SK-N-SH treated with all-trans-retinoic acid at 6 μM for 48 hours (cell line): ENCODE measurements around the gene GABRE.

Experiments
- ATAC-seq: fragments of 200-7000 bp; cut with Tn5 transposase; 3 replicates; pipeline ENCODE4 v1.9.1; 2020; ENCODE audit warnings: mild to moderate bottlenecking, moderate library complexity
- BACH2 ChIP-seq: fragments of 250-450 bp; sonication (Bioruptor Pico); IDR thresholded peaks from 2 replicates; pipeline ENCODE4 v1.9.0; 2021; ENCODE audit warnings: mild to moderate bottlenecking, borderline replicate concordance
- CSDC2 ChIP-seq: fragments of 250-450 bp; sonication (Bioruptor Pico); IDR thresholded peaks from 2 replicates; pipeline ENCODE4 v1.5.0; 2020; ENCODE audit warnings: mild to moderate bottlenecking, moderate library complexity
- ESRRG ChIP-seq: fragments of 250-450 bp; sonication (Bioruptor Pico); IDR thresholded peaks from 2 replicates; pipeline ENCODE4 v1.6.1; 2021; ENCODE audit warnings: mild to moderate bottlenecking
- GLIS3 ChIP-seq: fragments of 250-450 bp; sonication (Bioruptor Pico); IDR thresholded peaks from 2 replicates; pipeline ENCODE4 v1.5.0; 2020; ENCODE audit warnings: mild to moderate bottlenecking, moderate library complexity
- ISL1 ChIP-seq: fragments of 250-450 bp; sonication (Bioruptor Pico); IDR thresholded peaks from 2 replicates; pipeline ENCODE4 v2.1.2; 2022; ENCODE audit warnings: mild to moderate bottlenecking, moderate library complexity
- OSR1 ChIP-seq: fragments of 250-450 bp; sonication (Bioruptor Pico); IDR thresholded peaks from 2 replicates; pipeline ENCODE4 v1.8.0; 2022; ENCODE audit warnings: moderate library complexity, mild to moderate bottlenecking, inconsistent platforms
- PPARA ChIP-seq: fragments of 250-450 bp; sonication (Bioruptor Pico); IDR thresholded peaks from 2 replicates; pipeline ENCODE4 v1.5.0; 2020; ENCODE audit warnings: mild to moderate bottlenecking, borderline replicate concordance
- RARB ChIP-seq: fragments of 250-450 bp; sonication (Bioruptor Pico); IDR thresholded peaks from 2 replicates; pipeline ENCODE4 v1.8.0; 2021; ENCODE audit warnings: mild to moderate bottlenecking, moderate library complexity
- SNAI2 ChIP-seq: fragments of 250-450 bp; sonication (Bioruptor Pico); IDR thresholded peaks from 2 replicates; pipeline ENCODE4 v1.5.0; 2020; ENCODE audit warnings: mild to moderate bottlenecking, moderate library complexity
- TCF4 ChIP-seq: fragments of 250-450 bp; sonication (Bioruptor Pico); IDR thresholded peaks from 2 replicates; pipeline ENCODE4 v1.8.0; 2021; ENCODE audit warnings: mild to moderate bottlenecking, moderate library complexity, borderline replicate concordance
- TOX ChIP-seq: fragments of 250-450 bp; sonication (Bioruptor Pico); IDR thresholded peaks from 2 replicates; pipeline ENCODE4 v1.8.0; 2021; ENCODE audit warnings: mild to moderate bottlenecking, moderate library complexity, borderline replicate concordance
- ZC3H10 ChIP-seq: fragments of 250-450 bp; sonication (Bioruptor Pico); IDR thresholded peaks from 2 replicates; pipeline ENCODE4 v1.5.1; 2021; ENCODE audit warnings: mild to moderate bottlenecking, moderate library complexity
- ZFP3 ChIP-seq: fragments of 250-450 bp; sonication (Bioruptor Pico); IDR thresholded peaks from 2 replicates; pipeline ENCODE4 v1.5.0; 2020; ENCODE audit warnings: mild to moderate bottlenecking, moderate library complexity
- ZFP30 ChIP-seq: fragments of 450-650 bp; formaldehyde crosslinking; IDR thresholded peaks from 2 replicates; pipeline ENCODE4 v1.5.0; 2022; ENCODE audit warnings: mild to moderate bottlenecking, moderate library complexity
- ZNF565 ChIP-seq: fragments of 450-650 bp; formaldehyde crosslinking; conservative IDR thresholded peaks from 2 replicates; pipeline ENCODE4 v1.5.0; 2020; ENCODE audit warnings: low read depth, mild to moderate bottlenecking, moderate library complexity
- ZNF70 ChIP-seq: fragments of 450-650 bp; formaldehyde crosslinking; IDR thresholded peaks from 2 replicates; pipeline ENCODE4 v1.5.0; 2020; ENCODE audit warnings: mild to moderate bottlenecking, moderate library complexity
- ZNF8 ChIP-seq: fragments of 450-650 bp; formaldehyde crosslinking; IDR thresholded peaks from 2 replicates; pipeline ENCODE4 v1.5.0; 2020; ENCODE audit warnings: mild to moderate bottlenecking, moderate library complexity
- TF ChIP-seq, protein P1 (sequence below): fragments of 250-450 bp; sonication (Bioruptor Pico); IDR thresholded peaks from 2 replicates; pipeline ENCODE4 v1.8.0; 2021; ENCODE audit warnings: low read depth, mild to moderate bottlenecking, moderate library complexity, borderline replicate concordance
- TF ChIP-seq, protein P2 (sequence below): fragments of 250-450 bp; sonication (Bioruptor Pico); IDR thresholded peaks from 2 replicates; pipeline ENCODE4 v1.5.1; 2021; ENCODE audit warnings: mild to moderate bottlenecking, moderate library complexity
- TF ChIP-seq, protein P3 (sequence below): fragments of 250-450 bp; sonication (Bioruptor Pico); IDR thresholded peaks from 2 replicates; pipeline ENCODE4 v1.8.0; 2020; ENCODE audit warnings: mild to moderate bottlenecking, moderate library complexity, borderline replicate concordance
- TF ChIP-seq, protein P4 (sequence below): fragments of 250-450 bp; sonication (Bioruptor Pico); IDR thresholded peaks from 2 replicates; pipeline ENCODE4 v1.5.1; 2020; ENCODE audit warnings: low read depth, mild to moderate bottlenecking, moderate library complexity

The GABRE gene

GRCh38 chrX:151966236-151966635 lies 8.2 kb downstream of the GABRE start:
- no peak for ATAC-seq
- no peak for TF ChIP-seq TCF4 (CRISPR knock-in tag)
- no peak for TF ChIP-seq ZNF70 (CRISPR knock-in tag)
- no peak for TF ChIP-seq SNAI2
- no peak for TF ChIP-seq ISL1
- TF ChIP-seq, protein P1, sequence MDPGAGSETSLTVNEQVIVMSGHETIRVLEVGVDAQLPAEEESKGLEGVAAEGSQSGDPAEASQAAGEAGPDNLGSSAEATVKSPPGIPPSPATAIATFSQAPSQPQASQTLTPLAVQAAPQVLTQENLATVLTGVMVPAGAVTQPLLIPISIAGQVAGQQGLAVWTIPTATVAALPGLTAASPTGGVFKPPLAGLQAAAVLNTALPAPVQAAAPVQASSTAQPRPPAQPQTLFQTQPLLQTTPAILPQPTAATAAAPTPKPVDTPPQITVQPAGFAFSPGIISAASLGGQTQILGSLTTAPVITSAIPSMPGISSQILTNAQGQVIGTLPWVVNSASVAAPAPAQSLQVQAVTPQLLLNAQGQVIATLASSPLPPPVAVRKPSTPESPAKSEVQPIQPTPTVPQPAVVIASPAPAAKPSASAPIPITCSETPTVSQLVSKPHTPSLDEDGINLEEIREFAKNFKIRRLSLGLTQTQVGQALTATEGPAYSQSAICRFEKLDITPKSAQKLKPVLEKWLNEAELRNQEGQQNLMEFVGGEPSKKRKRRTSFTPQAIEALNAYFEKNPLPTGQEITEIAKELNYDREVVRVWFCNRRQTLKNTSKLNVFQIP (CRISPR knock-in tag): no peak
- TF ChIP-seq TOX (CRISPR knock-in tag): no peak
- TF ChIP-seq, protein P2, sequence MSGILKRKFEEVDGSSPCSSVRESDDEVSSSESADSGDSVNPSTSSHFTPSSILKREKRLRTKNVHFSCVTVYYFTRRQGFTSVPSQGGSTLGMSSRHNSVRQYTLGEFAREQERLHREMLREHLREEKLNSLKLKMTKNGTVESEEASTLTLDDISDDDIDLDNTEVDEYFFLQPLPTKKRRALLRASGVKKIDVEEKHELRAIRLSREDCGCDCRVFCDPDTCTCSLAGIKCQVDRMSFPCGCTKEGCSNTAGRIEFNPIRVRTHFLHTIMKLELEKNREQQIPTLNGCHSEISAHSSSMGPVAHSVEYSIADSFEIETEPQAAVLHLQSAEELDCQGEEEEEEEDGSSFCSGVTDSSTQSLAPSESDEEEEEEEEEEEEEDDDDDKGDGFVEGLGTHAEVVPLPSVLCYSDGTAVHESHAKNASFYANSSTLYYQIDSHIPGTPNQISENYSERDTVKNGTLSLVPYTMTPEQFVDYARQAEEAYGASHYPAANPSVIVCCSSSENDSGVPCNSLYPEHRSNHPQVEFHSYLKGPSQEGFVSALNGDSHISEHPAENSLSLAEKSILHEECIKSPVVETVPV (CRISPR knock-in tag): no peak
- TF ChIP-seq ZFP3: no peak
- TF ChIP-seq, protein P3, sequence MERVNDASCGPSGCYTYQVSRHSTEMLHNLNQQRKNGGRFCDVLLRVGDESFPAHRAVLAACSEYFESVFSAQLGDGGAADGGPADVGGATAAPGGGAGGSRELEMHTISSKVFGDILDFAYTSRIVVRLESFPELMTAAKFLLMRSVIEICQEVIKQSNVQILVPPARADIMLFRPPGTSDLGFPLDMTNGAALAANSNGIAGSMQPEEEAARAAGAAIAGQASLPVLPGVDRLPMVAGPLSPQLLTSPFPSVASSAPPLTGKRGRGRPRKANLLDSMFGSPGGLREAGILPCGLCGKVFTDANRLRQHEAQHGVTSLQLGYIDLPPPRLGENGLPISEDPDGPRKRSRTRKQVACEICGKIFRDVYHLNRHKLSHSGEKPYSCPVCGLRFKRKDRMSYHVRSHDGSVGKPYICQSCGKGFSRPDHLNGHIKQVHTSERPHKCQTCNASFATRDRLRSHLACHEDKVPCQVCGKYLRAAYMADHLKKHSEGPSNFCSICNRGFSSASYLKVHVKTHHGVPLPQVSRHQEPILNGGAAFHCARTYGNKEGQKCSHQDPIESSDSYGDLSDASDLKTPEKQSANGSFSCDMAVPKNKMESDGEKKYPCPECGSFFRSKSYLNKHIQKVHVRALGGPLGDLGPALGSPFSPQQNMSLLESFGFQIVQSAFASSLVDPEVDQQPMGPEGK (CRISPR knock-in tag): no peak
- TF ChIP-seq ZC3H10: no peak
- no peak for TF ChIP-seq BACH2 (CRISPR knock-in tag)
- TF ChIP-seq ESRRG (CRISPR knock-in tag): no peak
- no peak for TF ChIP-seq ZNF565 (CRISPR knock-in tag)
- no peak for TF ChIP-seq GLIS3 (CRISPR knock-in tag)
- TF ChIP-seq, protein P4, sequence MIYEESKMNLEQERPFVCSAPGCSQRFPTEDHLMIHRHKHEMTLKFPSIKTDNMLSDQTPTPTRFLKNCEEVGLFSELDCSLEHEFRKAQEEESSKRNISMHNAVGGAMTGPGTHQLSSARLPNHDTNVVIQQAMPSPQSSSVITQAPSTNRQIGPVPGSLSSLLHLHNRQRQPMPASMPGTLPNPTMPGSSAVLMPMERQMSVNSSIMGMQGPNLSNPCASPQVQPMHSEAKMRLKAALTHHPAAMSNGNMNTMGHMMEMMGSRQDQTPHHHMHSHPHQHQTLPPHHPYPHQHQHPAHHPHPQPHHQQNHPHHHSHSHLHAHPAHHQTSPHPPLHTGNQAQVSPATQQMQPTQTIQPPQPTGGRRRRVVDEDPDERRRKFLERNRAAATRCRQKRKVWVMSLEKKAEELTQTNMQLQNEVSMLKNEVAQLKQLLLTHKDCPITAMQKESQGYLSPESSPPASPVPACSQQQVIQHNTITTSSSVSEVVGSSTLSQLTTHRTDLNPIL (CRISPR knock-in tag): no peak
- no peak for TF ChIP-seq ZNF8 (CRISPR knock-in tag)
- TF ChIP-seq CSDC2 (CRISPR knock-in tag): no peak

DNA sequence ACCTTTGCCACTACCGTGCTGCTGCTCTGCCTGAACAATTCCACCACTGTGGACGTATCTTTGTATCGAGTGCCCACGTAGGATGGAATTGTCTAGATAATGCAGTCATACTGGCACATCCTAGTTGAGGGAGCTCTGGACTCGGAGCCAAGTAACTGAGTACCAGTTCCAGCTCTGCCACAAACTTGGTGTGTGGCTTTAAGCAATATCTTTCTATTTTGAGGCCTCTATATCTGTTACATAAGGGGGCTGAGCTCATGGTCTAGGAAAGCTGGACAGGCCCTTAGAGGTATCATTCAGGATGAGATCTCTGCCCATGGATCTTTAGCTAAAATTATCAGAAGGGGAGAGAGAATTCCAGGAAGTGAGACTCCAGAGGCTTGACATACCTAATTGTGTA lies 12.4 kb downstream of the GABRE start:
- TF ChIP-seq CSDC2 (CRISPR knock-in tag) (no peak), RARB (CRISPR knock-in tag) (no peak), PPARA (CRISPR knock-in tag) (no peak), ISL1 (no peak), TCF4 (CRISPR knock-in tag) (no peak), ESRRG (CRISPR knock-in tag) (no peak), ZFP3 (no peak), ZFP30 (CRISPR knock-in tag) (no peak), ZNF70 (CRISPR knock-in tag) (no peak), OSR1 (CRISPR knock-in tag) (no peak), TOX (CRISPR knock-in tag) (no peak)
- TF ChIP-seq, protein P3 (CRISPR knock-in tag): no peak
- TF ChIP-seq, protein P2 (CRISPR knock-in tag): no peak
- TF ChIP-seq, protein P1 (CRISPR knock-in tag): no peak
- TF ChIP-seq, protein P4 (CRISPR knock-in tag): no peak
- no peak for ATAC-seq
